Cardiac muscle cell (in vitro differentiated cells and primary cell): Measurements from ENCODE around the gene MAP2. TPM values are rescaled to one million over a fixed set of nuclear protein-coding genes. Genes with fewer than 3 reads are reported as not detected.

Source experiments
- DNase-seq, 2 donors: peaks; one replicate each; pipeline versions ENCODE4 v3.0.0 to v3.0.0-alpha.2; 2010 to 2017; ENCODE audit warnings: low read depth in 1 of 2, low spot score in 1 of 2
- H3K27ac ChIP-seq: fragments of 200-600 bp; sonication (generic); 2 replicates; pipeline ENCODE4 v1.5.1; 2016
- H3K27me3 ChIP-seq: fragments of 200-600 bp; sonication (generic); 2 replicates; pipeline ENCODE4 v1.6.0; 2016; ENCODE audit warnings: control low read depth
- H3K36me3 ChIP-seq: fragments of 200-600 bp; sonication (generic); 2 replicates; pipeline ENCODE4 v1.5.1; 2016; ENCODE audit warnings: control low read depth
- H3K4me1 ChIP-seq: fragments of 200-600 bp; sonication (generic); 2 replicates; pipeline ENCODE4 v1.8.1; 2017; ENCODE audit warnings: low read depth, mild to moderate bottlenecking, mixed run types
- H3K4me3 ChIP-seq: fragments of 200-600 bp; sonication (generic); 2 replicates; pipeline ENCODE4 v1.5.1; 2016; ENCODE audit warnings: mild to moderate bottlenecking
- H3K9me3 ChIP-seq: fragments of 200-600 bp; sonication (generic); 2 replicates; pipeline ENCODE4 v1.5.1; 2017; ENCODE audit warnings: low read depth, mild to moderate bottlenecking, control low read depth
- polyA plus RNA-seq: library from polyadenylated mRNA; unstranded; fragments of >200 nt; fragmentation: Nextera tagmentation; extraction: Ambion mirVana; gene quantifications from 2 replicates; pipeline ENCODE4 v1.2.1, GENCODE V29; 2016
- total RNA-seq: library from RNA; depleted of rRNA; stranded (reverse); fragments of >200 nt; gene quantifications from 2 replicates; pipeline ENCODE4 v1.2.3, GENCODE V29; 2016
- TF ChIP-seq, protein P1 (sequence below): IDR thresholded peaks from 2 replicates; pipeline ENCODE4 v1.5.1; 2012; ENCODE audit warnings: low read depth, mild to moderate bottlenecking, low read length

Gene MAP2
- total and polyA plus RNA-seq, 2 experiments from 2014 or later = 0.24 to 0.68 TPM

DNA sequence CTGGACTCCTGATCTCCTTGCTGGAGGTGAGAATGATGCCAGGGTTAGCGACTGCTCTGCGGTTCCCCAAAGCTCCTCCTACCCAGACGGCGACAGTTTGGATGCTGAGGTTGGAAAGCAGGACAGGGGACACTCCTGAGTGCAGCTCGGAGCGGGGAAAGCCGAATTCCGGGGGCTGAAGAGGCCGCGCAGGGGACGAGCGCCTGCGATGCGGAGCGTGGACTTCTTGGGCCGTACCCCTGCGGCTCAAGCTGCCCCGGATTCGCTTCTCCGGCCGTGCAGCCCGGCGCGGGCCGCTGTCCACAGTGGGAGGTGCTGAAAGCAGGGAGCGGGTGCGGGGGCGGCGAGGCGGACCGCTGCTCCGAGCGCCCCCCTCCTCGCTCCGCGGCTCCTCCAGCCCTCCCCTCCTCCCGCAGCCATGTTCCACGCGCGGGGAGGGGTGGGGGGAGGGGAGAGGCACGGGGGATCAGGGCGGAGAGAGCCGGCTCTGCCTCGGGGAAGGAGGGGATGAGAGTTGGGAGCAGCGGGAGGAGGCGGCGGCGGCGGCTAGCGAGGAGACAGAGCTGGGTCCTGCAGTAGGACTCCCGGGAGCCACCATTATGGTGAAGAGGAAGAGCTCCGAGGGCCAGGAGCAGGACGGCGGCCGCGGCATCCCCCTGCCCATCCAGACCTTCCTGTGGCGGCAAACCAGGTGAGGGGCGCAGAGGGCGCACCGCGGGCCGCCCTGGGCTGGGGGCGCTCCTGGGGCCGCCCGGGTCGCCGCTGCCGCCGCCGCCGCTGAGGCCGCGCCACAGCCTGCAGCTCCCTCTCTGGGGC, 347.8 kb downstream of the MAP2 start, which contains the start of gene UNC80:
TSS of gene UNC80 (plus strand) at position 359 of the 816 bp plus-strand sequence. CDS start at position 600, 241 bp downstream.
- H3K9me3 ChIP-seq = no peaks in the 10 kb centered on the region
- peak; percentile 75 to 92 for DNase-seq
- peaks cover 70% of the 10 kb centered on the region for H3K27me3 ChIP-seq
- no peak within 1 kb of the TSS for H3K27ac ChIP-seq
- no peaks in the 10 kb centered on the region for H3K36me3 ChIP-seq
- peak within 1 kb of the TSS; percentile 57 for H3K4me3 ChIP-seq
- no peaks in the 10 kb centered on the region for H3K4me1 ChIP-seq
- TF ChIP-seq, protein P1, sequence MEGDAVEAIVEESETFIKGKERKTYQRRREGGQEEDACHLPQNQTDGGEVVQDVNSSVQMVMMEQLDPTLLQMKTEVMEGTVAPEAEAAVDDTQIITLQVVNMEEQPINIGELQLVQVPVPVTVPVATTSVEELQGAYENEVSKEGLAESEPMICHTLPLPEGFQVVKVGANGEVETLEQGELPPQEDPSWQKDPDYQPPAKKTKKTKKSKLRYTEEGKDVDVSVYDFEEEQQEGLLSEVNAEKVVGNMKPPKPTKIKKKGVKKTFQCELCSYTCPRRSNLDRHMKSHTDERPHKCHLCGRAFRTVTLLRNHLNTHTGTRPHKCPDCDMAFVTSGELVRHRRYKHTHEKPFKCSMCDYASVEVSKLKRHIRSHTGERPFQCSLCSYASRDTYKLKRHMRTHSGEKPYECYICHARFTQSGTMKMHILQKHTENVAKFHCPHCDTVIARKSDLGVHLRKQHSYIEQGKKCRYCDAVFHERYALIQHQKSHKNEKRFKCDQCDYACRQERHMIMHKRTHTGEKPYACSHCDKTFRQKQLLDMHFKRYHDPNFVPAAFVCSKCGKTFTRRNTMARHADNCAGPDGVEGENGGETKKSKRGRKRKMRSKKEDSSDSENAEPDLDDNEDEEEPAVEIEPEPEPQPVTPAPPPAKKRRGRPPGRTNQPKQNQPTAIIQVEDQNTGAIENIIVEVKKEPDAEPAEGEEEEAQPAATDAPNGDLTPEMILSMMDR = no peak

GRCh38 chr2:209772290-209772685, 348.4 kb downstream of the MAP2 start:
- TF ChIP-seq, protein P1 = no peak
- Histone ChIP-seq H3K4me3 (peak overlapping the region; percentile 57), H3K36me3 (no peaks in the 10 kb centered on the region), H3K27ac (no peak overlapping the region), H3K9me3 (no peaks in the 10 kb centered on the region), H3K4me1 (no peaks in the 10 kb centered on the region), H3K27me3 (peaks cover 66% of the 10 kb centered on the region)
- peak in 1 of 2 donors; percentile 22 for DNase-seq

GRCh38 chr2:209773377-209773776, 349.5 kb downstream of the MAP2 start:
- Histone ChIP-seq H3K36me3 (no peaks in the 10 kb centered on the region), H3K4me3 (no peak overlapping the region), H3K27ac (no peak overlapping the region), H3K27me3 (peaks cover 55% of the 10 kb centered on the region), H3K9me3 (no peaks in the 10 kb centered on the region), H3K4me1 (no peaks in the 10 kb centered on the region)
- TF ChIP-seq, protein P1 = no peak
- DNase-seq = no peak
